GM19463 (cell line): ENCODE data around the gene NFKBIE.
"Not testable (repeated sequence)": the region's sequence is repeated elsewhere in the genome, so short reads cannot be mapped to it uniquely, and the experiment has no call there.

ENCODE experiments used
- ATAC-seq: cut with Tn5 transposase; IDR thresholded peaks from one replicate; pipeline ENCODE4 v1.9.1; 2021; ENCODE audit warnings: mild to moderate bottlenecking, moderate library complexity; ENCODE audit not compliant: unreplicated experiment

NFKBIE gene

GRCh38 chr6:44265007-44265721 is at the start of gene NFKBIE:
Gene NFKBIE (minus strand): TSS chr6:44265551. CDS start chr6:44265346, 205 bp downstream.
- ATAC-seq: peak; percentile 29

- not testable (repeated sequence) for ATAC-seq
Observed at GRCh38 chr6:44314657-44315056, 49.3 kb upstream of the NFKBIE start.

GRCh38 chr6:44312901-44313788 is 47.8 kb upstream of the NFKBIE start, which contains the start of gene AARS2:
Gene AARS2 (minus strand): TSS chr6:44313347. CDS start chr6:44313323, 24 bp downstream.
- peak; percentile 89 for ATAC-seq

GRCh38 chr6:44311767-44312166 is 46.4 kb upstream of the NFKBIE start:
- no peak for ATAC-seq

- ATAC-seq: no peak
Observed at GRCh38 chr6:44311304-44311703, 46.0 kb upstream of the NFKBIE start.

GRCh38 chr6:44310241-44310640 is 44.9 kb upstream of the NFKBIE start:
- no peak for ATAC-seq

- no peak for ATAC-seq
Observed at GRCh38 chr6:44309631-44310030, 44.3 kb upstream of the NFKBIE start.

- ATAC-seq: no peak
Observed at GRCh38 chr6:44309092-44309491, 43.7 kb upstream of the NFKBIE start.

GRCh38 chr6:44307217-44307616 is 41.9 kb upstream of the NFKBIE start:
- ATAC-seq: no peak

- ATAC-seq: no peak
Observed at GRCh38 chr6:44306710-44307109, 41.4 kb upstream of the NFKBIE start.

- ATAC-seq: no peak
Observed at GRCh38 chr6:44305200-44305725, 39.9 kb upstream of the NFKBIE start.

GRCh38 chr6:44304282-44305199 is 39.2 kb upstream of the NFKBIE start:
- no peak for ATAC-seq

GRCh38 chr6:44303842-44304241 is 38.5 kb upstream of the NFKBIE start:
- no peak for ATAC-seq

GRCh38 chr6:44302856-44303255 is 37.5 kb upstream of the NFKBIE start:
- ATAC-seq: no peak

GRCh38 chr6:44301782-44302564 is 36.6 kb upstream of the NFKBIE start:
- no peak for ATAC-seq

GRCh38 chr6:44301106-44301505 is 35.8 kb upstream of the NFKBIE start:
- no peak for ATAC-seq

- no peak for ATAC-seq
Observed at GRCh38 chr6:44300292-44300823, 35.0 kb upstream of the NFKBIE start.

GRCh38 chr6:44298864-44299263 is 33.5 kb upstream of the NFKBIE start:
- no peak for ATAC-seq

- no peak for ATAC-seq
Observed at GRCh38 chr6:44298055-44298803, 32.9 kb upstream of the NFKBIE start.
